Activated CD8-positive, alpha-beta memory T cell treated with anti-CD3 and anti-CD28 coated beads for 24 hours (primary cell): ENCODE data around the gene EPHA10.

Experiments used
- DNase-seq: peaks from one replicate; pipeline ENCODE4 v3.0.0-alpha.2; 2020

Gene EPHA10

DNA sequence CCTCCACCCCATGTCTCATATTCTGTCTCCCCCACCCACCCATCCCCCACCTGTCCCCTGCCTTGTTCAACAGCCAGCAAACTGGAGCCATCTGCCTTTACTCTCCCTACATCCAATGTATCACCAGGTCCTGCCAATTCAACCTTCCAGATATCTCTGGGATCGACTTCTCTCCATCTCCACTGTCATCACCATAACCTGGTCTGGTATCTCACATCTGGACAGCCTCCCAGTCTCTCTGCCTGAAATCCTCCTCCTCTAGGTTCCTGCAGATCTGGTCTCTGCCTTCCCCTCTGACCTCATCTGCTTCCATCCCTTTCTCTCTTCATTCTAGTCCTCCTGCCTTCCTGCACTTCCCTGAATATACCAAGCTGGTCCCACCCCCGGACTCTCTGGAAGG is 94.8 kb downstream of the EPHA10 start:
- DNase-seq: no peak

DNA sequence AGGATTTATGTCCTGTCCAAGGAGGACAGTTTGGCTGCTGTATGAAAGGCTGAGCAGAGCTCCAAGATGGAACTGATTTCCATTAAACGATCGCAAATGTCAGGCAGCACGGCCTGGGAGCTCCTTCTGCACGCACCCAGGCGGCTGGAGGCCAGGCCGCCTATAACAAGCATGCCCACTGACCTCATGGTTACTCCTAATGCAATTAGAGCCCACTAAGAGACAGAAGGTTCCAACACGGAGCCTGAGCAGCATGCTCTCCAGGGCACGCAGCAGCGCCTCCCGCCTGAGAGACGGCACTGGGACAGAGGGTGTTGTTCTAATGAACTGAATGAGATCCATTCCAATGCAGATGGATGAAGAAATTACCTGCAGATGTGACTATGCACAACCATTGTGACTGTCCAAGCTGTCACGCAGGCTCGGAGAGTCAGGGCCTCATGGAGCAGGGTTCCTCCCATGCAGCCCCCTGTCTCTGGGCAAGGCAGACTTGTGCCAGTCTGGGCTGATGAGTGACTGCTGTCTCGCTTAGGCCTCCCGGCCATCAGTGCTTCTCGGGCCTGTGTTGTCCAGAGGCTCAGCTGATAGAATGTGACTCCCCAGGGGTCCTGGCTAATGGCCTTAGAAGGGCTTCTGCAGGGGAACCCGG is 97.8 kb downstream of the EPHA10 start:
- DNase-seq: no peak

DNA sequence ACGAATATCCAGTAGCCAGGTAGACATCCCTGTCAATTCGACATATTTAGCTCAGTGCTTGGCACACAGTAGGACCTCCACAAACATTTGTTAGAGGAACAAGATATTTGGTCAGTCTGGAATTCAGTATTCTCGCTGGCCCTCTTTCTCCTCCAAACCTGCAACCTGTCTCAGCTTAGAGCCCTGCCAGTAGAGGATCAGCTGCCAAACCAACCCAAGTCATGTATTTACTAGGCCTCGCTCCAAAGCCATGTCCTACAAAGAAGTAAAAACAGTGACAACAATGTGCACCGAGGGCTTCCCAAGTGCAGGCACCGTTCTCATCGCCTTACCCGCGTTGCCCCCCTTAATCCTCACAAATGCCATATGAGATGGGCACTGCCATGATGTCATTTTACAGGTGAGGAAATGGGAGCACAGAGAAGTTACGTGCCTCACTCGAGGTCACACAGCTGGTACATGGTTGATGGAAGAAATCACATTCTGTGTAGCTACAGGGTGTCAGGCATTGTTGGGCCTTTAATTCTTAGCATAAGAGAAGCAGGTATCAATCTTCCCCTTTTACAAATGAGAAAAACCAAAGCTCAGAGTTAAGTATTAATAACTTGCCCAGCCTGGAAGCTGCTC is 98.6 kb downstream of the EPHA10 start:
- no peak for DNase-seq
